ENCODE measurements around the gene BCAM.

Gene BCAM

GRCh38 chr19:44809577-44810233 lies 802 bp downstream of the BCAM start:
- no peaks in the 10 kb centered on the region for H4K20me1 ChIP-seq (ENCODE audit: insufficient read depth, low read length)
- no peaks in the 10 kb centered on the region for H3K9me3 ChIP-seq (ENCODE audit: insufficient read depth, low read length)
- H3K4me3 ChIP-seq (ENCODE audit: low read length), result no peak overlapping the region
- H3K36me3 ChIP-seq (replicated peaks; ENCODE audit: low read depth, low read length), result no peaks in the 10 kb centered on the region
- H3K27me3 ChIP-seq (ENCODE audit: low read depth, low read length), result peaks cover 25% of the 10 kb centered on the region
- H3K27ac ChIP-seq (ENCODE audit: low read length), result no peak overlapping the region
- H3K9ac ChIP-seq (ENCODE audit: low read length), result no peak overlapping the region
- H2AFZ ChIP-seq (ENCODE audit: low read depth, low read length), result no peak overlapping the region
- no peak for TF ChIP-seq EZH2phosphoT487 (IDR thresholded peaks at IDR 0.05; ENCODE audit: low read depth)
- no peak for TF ChIP-seq CTCF (IDR thresholded peaks at IDR 0.05; ENCODE audit: low read depth, low read length)
- no peak overlapping the region for H3K4me2 ChIP-seq (ENCODE audit: low read length)
- H3K4me1 ChIP-seq (ENCODE audit: low read length), result no peaks in the 10 kb centered on the region
- no peaks in the 10 kb centered on the region for H3K79me2 ChIP-seq (ENCODE audit: low read length)

- H4K20me1 ChIP-seq (ENCODE audit: insufficient read depth, low read length), result no peaks in the 10 kb centered on the region
- no peak overlapping the region for H3K4me3 ChIP-seq (ENCODE audit: low read length)
- H3K36me3 ChIP-seq (replicated peaks; ENCODE audit: low read depth, low read length), result no peaks in the 10 kb centered on the region
- H3K27me3 ChIP-seq (ENCODE audit: low read depth, low read length), result peaks cover 18% of the 10 kb centered on the region
- no peak overlapping the region for H3K4me2 ChIP-seq (ENCODE audit: low read length)
- no peak for TF ChIP-seq EZH2phosphoT487 (IDR thresholded peaks at IDR 0.05; ENCODE audit: low read depth)
- no peak for TF ChIP-seq CTCF (IDR thresholded peaks at IDR 0.05; ENCODE audit: low read depth, low read length)
- H3K27ac ChIP-seq (ENCODE audit: low read length), result no peak overlapping the region
- no peaks in the 10 kb centered on the region for H3K4me1 ChIP-seq (ENCODE audit: low read length)
- H3K79me2 ChIP-seq (ENCODE audit: low read length), result no peaks in the 10 kb centered on the region
- no peak overlapping the region for H3K9ac ChIP-seq (ENCODE audit: low read length)
- no peaks in the 10 kb centered on the region for H3K9me3 ChIP-seq (ENCODE audit: insufficient read depth, low read length)
- no peak overlapping the region for H2AFZ ChIP-seq (ENCODE audit: low read depth, low read length)
Measured at GRCh38 chr19:44810234-44811121, 1.6 kb downstream of the BCAM start.

- Histone ChIP-seq H3K27me3 (ENCODE audit: low read depth, low read length) (peaks cover 18% of the 10 kb centered on the region), H3K36me3 (replicated peaks; ENCODE audit: low read depth, low read length) (no peaks in the 10 kb centered on the region), H3K9ac (ENCODE audit: low read length) (no peak overlapping the region), H3K4me1 (ENCODE audit: low read length) (no peaks in the 10 kb centered on the region), H2AFZ (ENCODE audit: low read depth, low read length) (no peak overlapping the region), H3K4me3 (ENCODE audit: low read length) (no peak overlapping the region), H3K4me2 (ENCODE audit: low read length) (no peak overlapping the region), H3K79me2 (ENCODE audit: low read length) (no peaks in the 10 kb centered on the region), H3K27ac (ENCODE audit: low read length) (no peak overlapping the region), H3K9me3 (ENCODE audit: insufficient read depth, low read length) (no peaks in the 10 kb centered on the region), H4K20me1 (ENCODE audit: insufficient read depth, low read length) (no peaks in the 10 kb centered on the region)
- TF ChIP-seq CTCF (IDR thresholded peaks at IDR 0.05; ENCODE audit: low read depth, low read length) (no peak), EZH2phosphoT487 (IDR thresholded peaks at IDR 0.05; ENCODE audit: low read depth) (no peak)
Measured at GRCh38 chr19:44811122-44811419, 2.2 kb downstream of the BCAM start.

GRCh38 chr19:44812142-44812718 lies 3.3 kb downstream of the BCAM start:
- TF ChIP-seq EZH2phosphoT487 (IDR thresholded peaks at IDR 0.05; ENCODE audit: low read depth) (no peak), CTCF (IDR thresholded peaks at IDR 0.05; ENCODE audit: low read depth, low read length) (no peak)
- Histone ChIP-seq H3K36me3 (replicated peaks; ENCODE audit: low read depth, low read length) (no peaks in the 10 kb centered on the region), H3K4me1 (ENCODE audit: low read length) (no peaks in the 10 kb centered on the region), H3K4me3 (ENCODE audit: low read length) (no peak overlapping the region), H4K20me1 (ENCODE audit: insufficient read depth, low read length) (no peaks in the 10 kb centered on the region), H3K9ac (ENCODE audit: low read length) (no peak overlapping the region), H3K4me2 (ENCODE audit: low read length) (no peak overlapping the region), H2AFZ (ENCODE audit: low read depth, low read length) (no peak overlapping the region), H3K27ac (ENCODE audit: low read length) (no peak overlapping the region), H3K27me3 (ENCODE audit: low read depth, low read length) (peaks cover 9% of the 10 kb centered on the region), H3K79me2 (ENCODE audit: low read length) (no peaks in the 10 kb centered on the region), H3K9me3 (ENCODE audit: insufficient read depth, low read length) (no peaks in the 10 kb centered on the region)

All from OCI-LY3 (cell line).